GM21390 (cell line): ENCODE measurements around the gene BEND6.
"Not testable (repeated sequence)": the region's sequence is repeated elsewhere in the genome, so short reads cannot be mapped to it uniquely, and the experiment has no call there.

Experiments
- ATAC-seq: cut with Tn5 transposase; IDR thresholded peaks from one replicate; pipeline ENCODE4 v1.9.1; 2021; ENCODE audit not compliant: unreplicated experiment

The BEND6 gene

GRCh38 chr6:56977192-56977591 is 22.3 kb downstream of the BEND6 start:
- ATAC-seq: no peak

GRCh38 chr6:56978530-56978929 is 23.6 kb downstream of the BEND6 start:
- ATAC-seq: no peak

GRCh38 chr6:56984361-56984760 is 29.5 kb downstream of the BEND6 start:
- ATAC-seq: no peak

GRCh38 chr6:56984884-56985283 is 30.0 kb downstream of the BEND6 start:
- ATAC-seq: no peak

- no peak for ATAC-seq
Measured at GRCh38 chr6:56986611-56987010, 31.7 kb downstream of the BEND6 start.

GRCh38 chr6:56988145-56988544 is 33.2 kb downstream of the BEND6 start:
- no peak for ATAC-seq

GRCh38 chr6:56992036-56992435 is 37.1 kb downstream of the BEND6 start:
- ATAC-seq: no peak

GRCh38 chr6:56992703-56993102 is 37.8 kb downstream of the BEND6 start:
- no peak for ATAC-seq

- no peak for ATAC-seq
Measured at GRCh38 chr6:56995347-56995902, 40.5 kb downstream of the BEND6 start.

- no peak for ATAC-seq
Measured at GRCh38 chr6:56996401-56996800, 41.5 kb downstream of the BEND6 start.

- ATAC-seq: no peak
Measured at GRCh38 chr6:56999049-56999448, 44.1 kb downstream of the BEND6 start.

- not testable (repeated sequence) for ATAC-seq
Measured at GRCh38 chr6:56999748-57000147, 44.8 kb downstream of the BEND6 start.

- ATAC-seq: no peak
Measured at GRCh38 chr6:57002197-57002596, 47.3 kb downstream of the BEND6 start.

- no peak for ATAC-seq
Measured at GRCh38 chr6:57004292-57004691, 49.4 kb downstream of the BEND6 start.

GRCh38 chr6:57006101-57006500 is 51.2 kb downstream of the BEND6 start:
- ATAC-seq: no peak

GRCh38 chr6:57008069-57008468 is 53.2 kb downstream of the BEND6 start:
- ATAC-seq: not testable (repeated sequence)

GRCh38 chr6:57013521-57013926 is 58.6 kb downstream of the BEND6 start:
- no peak for ATAC-seq

GRCh38 chr6:57017069-57017468 is 62.2 kb downstream of the BEND6 start:
- no peak for ATAC-seq

- ATAC-seq: no peak
Measured at GRCh38 chr6:57017841-57018240, 62.9 kb downstream of the BEND6 start.

GRCh38 chr6:57019434-57019833 is 64.5 kb downstream of the BEND6 start:
- no peak for ATAC-seq

GRCh38 chr6:57021086-57021720 is 66.3 kb downstream of the BEND6 start:
- ATAC-seq: peak; percentile 74

- no peak for ATAC-seq
Measured at GRCh38 chr6:57024321-57024720, 69.4 kb downstream of the BEND6 start.

GRCh38 chr6:57024775-57025174 is 69.9 kb downstream of the BEND6 start:
- no peak for ATAC-seq
